ENCODE data around the gene CACNG5.

- no peak for TF ChIP-seq EZH2 (IDR thresholded peaks at IDR 0.05)
- no peak for TF ChIP-seq POLR2AphosphoS5 (IDR thresholded peaks at IDR 0.05; ENCODE audit: borderline replicate concordance, low read depth, low read length)
- no peak for TF ChIP-seq FOXP2 (optimal IDR thresholded peaks at IDR 0.05; ENCODE audit: control extremely low read depth, extremely low read length, insufficient read depth)
These were observed 45.8 kb upstream of the CACNG5 start for GRCh38 chr17:66789093-66789492.
